T follicular helper cell (primary cell): ENCODE data around the gene FBRSL1.

Source experiments
- DNase-seq: peaks from one replicate; pipeline ENCODE4 v3.0.0-alpha.2; 2020; ENCODE audit warnings: low read depth

FBRSL1 gene

DNA sequence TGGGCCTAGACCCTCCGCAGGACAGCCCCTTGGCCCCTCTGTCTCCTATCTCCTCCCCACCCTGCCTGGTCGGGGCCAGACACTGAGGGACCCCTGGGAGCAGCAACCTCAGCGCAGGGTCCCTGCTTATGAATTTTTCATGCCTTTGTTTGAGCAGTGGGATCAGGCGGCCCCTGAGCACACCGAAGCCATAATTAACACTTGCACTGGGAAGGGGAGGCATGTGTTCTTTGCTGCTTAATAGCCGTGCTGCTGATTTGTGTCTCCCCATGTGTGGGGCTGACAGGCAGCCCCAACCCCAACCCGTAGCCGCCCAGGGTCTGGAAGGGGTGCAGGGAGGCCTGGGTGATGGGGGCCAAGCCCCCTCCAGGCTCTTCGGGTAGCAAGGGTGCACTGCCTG is 52.7 kb downstream of the FBRSL1 start:
- no peak for DNase-seq

DNA sequence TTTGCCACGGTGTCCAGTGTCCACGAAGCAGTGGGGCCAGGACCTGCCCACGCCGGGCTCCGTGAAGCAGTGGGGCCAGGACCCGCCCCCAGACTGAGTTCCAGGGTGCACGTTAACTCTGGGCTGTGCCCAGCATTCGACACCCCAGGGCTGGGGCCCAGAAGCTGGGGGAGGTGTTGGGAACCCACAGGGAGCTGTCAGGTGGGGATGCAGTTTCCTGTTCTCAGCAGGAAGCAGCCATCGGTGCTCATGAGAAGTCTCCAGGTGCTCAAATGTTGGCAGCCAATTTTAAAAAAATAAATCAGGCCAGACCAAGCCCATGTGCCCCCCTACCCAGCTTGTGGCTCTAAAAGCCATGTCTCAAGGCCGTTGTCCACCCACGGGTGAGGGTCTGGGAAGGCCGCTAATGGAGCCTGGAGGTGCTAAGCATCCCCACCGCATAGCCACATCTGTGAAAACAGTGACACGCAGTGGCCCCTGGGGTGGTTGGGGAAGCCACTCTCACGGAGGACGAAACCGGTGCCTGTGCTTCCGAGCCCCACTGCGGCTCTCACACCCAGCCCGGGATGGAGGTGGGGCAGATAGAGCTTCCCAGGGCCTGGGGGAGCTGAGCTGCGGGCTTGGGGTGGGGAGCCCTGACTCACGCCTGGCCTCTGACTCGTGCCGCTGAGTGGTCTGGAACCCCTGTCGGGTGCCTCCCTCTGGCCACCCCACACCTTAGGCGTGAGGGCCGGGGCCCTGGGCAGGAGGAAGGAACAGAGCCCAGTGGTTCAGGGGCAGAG is 53.5 kb downstream of the FBRSL1 start:
- no peak for DNase-seq

DNA sequence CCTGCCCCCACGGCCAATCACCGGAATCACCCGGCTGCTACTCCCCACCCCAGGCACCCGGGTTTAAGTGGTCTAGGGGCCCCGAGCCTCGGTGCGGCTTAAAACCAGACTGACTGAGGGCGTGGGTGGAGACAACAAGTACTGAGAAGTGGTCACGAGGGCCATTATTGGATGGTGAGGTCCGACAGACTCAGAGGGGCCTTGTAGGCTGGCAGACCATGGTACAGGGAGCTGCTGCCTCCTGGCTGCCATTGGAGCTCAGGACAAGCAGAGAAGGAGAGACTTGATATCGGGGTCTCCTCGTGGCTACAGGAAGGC is 54.1 kb downstream of the FBRSL1 start:
- no peak for DNase-seq

DNA sequence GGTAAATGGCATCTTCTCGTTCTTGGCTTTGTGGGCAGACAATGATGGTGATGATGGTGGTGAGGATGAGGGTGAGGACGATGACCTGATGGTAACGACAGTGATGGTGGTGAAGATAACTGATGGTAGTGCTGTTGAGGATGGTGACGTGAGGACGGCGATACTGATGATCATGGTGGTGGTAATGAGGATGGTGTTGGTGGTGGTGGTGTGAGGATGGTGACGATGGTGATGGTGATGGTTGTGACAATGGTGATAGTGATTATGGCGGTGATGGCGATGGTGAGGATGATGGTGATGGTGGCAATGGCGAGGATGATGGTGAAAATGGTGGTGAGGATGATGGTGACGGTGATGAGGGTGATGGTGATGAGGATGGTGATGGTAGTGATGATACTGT is 54.5 kb downstream of the FBRSL1 start:
- DNase-seq: no peak

DNA sequence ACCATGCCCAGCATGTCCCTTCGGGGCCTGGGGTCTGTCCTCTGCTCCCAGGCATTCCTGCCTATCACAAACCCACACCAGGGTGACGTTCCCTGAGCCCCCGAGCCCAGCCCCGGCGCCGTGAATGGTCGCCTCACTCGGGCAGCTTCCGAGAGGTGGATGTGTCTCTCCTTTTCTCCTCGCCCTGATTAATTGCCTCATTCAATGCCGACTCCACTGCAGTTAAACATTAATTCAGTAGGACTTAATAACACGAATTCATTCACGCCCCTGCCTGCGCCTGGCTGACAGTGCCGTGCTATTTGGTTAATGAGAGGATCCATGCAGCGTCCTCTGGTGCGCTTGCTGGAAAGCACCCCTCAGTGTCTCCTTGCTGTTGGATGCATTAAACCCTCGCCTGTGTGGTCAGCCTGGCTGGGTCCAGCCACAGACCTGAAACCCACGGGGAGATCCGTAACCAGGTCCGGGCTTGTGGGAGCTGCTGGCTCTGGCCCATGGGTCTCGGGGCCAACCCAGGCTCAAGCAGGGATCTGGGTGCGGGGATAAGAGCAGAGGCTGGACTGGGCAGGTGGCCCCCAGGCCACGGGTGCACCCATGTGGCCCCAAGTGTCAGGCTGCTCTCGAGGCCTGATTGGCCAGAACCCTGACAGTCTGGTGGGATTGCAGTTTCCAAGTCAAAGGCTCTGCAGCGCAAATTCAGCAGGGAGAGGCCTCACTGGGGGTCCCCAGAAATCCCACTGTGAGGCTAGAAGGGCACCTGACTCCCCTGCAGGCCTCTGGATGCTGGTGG is 55.4 kb downstream of the FBRSL1 start:
- DNase-seq: no peak

DNA sequence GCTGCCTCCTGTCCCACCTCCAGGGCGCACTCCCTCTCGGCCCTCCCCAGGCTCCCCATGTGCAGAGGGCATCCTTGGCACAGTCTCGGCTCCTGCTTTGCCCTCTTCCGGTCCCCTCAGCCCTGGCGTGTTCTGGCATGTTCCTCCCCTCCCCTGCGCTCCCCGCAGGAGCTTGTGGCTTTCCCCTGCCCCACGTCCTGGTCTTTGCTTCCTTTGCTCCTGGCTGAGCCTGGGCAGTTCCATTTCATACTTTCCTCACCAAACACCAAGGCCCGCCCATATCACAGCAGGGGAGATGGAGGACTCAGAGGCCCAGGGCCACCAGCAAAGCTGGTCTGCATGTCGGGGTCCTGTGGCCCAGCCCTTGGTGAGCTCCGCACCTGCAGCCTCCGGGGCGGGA is 56.0 kb downstream of the FBRSL1 start:
- no peak for DNase-seq

DNA sequence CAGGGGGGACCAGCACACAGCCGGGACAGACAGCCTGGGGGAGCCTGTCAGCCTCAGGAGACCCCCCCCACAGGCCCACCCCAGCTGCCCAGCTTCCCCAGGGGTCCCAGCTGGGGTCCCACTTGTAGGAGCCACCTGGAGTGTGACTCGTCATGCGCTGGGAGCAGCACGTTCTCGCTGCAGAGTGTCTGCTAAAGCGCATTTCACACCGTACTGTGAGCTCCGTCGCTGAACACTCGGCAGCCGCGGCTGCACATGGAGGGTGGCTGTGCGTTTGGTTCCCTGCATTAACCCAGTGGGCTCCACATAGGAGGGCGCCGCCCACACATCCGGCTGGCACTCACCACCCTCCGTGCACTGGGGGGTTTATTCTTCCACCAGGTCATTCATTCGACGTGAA is 56.7 kb downstream of the FBRSL1 start:
- DNase-seq: no peak

DNA sequence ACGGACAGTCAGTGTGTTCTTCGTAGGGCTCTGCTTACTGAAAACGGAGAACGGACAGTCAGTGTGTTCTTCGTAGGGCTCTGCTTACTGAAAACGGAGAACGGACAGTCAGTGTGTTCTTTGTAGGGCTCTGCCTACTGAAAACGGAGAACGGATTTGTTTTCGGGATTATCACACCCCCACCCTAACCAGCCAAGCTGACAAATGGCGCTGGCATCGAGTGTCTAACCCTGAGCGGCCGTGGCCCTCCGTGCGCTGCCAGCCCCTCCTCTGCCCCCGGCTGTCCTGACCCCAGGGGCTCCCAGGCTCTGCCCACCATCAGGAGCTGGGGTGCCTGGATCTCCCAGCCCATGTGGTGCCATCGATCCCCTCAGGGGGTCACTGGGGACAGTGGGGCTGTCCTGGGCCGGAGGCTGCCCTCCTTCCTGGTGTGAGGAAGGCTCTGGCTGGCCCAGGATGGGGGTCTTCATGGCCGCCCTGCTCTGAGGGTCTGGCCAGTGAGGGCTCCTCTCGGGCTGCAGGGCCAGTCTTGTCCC is 57.3 kb downstream of the FBRSL1 start:
- DNase-seq: no peak

DNA sequence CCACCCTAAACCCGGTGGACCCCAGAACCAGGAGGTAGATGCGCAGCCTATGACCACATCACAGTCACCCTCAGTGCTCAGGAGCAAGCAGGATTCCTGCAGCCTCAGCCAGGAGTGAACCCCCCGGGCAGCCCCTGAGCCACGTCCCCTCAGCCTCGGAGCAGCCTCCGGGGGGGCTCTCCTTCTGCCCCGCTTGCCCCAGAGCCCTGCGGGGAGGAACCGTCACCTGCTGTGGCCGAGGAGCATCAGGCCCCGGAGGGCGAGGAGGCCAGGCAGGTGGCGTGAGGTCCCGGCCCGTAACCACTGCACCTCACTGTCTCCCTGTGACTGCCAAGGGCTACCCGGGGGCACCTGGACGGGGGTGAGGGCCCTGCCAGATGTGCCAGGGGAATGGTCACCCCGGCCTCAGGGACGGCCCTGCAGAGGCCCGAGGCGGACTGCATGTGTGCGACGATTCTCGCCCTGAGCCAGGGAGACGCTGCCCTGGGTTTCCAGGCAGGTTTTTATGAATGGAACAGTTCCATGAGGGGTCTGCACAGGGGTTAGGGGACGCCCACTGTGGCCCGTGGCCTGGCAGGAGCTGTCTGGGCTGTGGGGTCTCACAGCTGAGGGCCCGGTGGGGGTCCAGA is 58.6 kb downstream of the FBRSL1 start:
- DNase-seq: no peak

DNA sequence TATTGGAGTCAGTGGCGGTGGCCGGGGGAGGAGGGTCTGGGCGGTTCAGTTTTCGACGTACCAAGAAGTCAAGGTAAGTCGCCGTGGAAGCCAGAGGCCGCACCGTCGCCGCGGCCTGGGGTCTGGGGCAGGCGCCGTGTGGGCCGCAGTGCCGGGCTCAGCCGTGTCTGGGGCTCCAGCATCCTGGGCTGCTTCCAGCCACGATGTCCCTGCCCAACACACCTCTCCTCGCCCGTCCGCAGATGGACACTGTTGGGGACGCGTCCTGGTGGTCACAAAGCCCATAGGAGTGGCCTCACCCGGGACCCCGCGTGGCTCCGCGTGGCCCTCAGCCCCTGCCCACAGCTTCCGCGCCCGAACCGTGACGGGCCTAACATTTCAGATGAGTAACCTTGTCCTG is 59.1 kb downstream of the FBRSL1 start:
- no peak for DNase-seq

DNA sequence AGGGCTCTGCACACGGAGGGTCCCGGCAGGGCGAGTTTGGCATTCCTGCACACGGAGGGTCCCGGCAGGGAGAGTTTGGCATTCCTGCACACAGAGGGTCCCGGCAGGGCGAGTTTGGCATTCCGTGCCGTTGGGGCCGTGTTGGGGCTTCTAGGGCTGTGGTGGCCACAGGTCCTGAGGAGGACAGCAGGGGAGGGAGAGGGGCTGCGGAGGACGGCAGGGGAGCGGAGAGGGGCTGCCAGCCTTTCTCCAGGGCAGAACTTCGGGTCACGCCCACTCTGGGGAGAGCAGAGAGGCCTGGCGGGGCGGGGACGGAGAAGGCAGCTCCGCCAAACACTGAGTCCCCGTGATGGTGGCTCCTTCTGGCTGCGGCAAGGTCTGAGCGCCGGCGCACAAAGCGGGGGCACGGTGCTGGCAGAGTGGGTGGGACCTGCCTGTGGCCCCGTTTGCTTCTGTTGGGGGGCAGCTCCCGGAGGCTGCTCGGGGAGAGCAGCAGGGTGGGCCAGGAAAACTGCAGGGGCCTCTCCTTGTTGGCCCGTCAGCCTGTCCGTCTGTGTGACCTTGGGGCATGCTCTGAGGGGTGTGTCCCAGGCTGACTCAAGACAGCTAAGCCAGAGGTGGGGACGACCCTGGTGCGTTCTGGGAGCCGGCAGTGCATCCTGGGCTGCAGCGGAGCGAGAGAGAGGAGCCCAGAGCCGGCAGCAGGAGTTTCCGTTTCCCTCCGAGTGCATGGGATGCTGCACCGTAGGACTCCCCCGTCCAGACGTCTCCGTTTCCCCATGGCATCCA is 60.3 kb downstream of the FBRSL1 start:
- DNase-seq: no peak

DNA sequence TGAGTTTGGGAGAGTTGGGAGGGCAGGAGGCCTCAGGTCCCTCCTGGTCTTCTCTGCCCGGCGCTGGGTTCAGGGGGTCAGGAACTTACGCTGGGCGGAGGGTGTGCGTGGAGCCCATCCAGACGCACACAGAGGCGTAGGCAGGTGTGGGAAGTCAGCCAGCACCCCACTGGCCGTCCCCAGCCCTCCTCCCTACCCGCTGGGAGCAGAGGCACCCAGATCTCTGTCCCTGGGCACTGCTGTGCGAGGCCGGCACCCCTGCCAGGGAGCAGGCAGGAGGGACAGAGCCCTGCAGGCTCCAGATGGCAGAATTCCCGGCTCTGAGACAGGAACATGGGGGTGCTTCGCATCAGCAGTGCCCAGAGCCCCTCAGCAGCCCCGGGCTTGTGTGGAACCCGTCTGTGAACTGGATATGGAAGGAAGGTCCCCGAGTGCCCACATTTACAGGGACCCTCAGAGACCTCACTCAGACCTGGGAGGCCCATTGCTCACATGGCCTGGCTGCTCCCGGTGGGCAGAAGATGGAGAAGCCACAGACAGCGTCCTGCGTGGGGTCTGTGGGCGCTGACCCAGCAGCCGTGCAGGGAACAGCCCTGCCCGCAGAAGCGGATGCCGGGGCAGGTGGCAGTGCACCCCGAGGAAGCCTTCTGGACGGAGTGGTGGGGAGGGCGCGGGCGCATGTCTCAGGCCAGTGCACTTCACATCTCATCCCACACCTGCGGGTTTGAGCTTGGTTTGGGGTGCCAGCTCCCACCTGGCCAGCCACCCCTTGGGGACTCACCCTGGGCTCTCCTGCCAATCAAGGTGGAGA is 61.1 kb downstream of the FBRSL1 start:
- DNase-seq: no peak

DNA sequence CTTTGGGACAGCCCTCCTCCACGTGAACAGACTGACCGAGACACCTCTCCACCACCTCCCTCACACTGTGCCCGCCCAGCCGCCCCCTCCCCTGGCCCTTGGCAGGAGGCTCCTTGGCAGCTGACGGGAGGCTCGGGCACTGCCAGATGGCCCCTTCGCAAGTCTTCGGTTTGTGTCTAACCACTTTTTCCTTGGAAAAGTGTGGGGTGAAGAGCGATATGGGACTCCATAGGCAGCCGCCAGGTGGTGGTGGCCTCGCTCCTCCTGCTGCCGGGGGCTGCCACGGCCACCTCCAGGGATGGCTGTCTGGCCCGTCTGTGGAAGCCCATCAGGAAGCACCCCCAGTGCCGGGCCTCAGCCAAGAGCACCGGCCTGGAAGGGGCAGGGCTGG is 61.7 kb downstream of the FBRSL1 start:
- no peak for DNase-seq

DNA sequence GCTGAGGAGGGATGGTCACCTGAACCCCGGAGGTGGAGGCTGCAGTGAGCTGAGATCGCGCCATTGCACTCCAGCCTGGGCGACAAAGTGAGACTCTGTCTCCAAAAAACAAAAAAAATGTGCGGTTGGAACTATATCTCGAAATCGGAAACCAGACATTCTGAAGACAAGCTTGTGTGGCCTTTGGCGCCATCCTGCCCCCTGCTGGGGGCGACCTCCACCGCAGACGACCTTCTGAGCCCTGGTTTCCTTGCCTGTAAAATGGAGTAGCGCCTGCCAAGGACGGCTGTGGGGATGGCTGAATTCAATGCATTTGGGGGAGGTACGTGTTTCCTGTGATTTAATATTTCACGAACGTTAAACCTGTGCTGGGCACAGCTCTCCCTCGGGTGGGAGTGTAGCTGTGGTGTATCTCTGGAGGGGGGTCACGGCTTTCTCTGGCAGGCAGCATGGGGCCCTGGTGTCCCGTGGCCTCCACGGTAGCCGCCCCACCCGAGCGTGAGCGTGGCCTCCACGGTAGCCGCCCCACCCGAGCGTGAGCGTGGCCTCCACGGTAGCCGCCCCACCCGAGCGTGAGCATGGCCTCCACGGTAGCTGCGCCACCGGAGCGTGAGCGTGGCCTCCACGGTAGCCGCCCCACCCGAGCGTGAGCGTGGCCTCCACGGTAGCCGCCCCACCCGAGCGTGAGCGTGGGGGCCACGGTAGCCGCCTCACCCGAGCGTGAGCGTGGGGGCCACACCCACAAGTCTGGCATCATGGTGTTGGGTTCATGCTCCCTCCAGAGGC is 65.1 kb downstream of the FBRSL1 start:
- DNase-seq: no peak

DNA sequence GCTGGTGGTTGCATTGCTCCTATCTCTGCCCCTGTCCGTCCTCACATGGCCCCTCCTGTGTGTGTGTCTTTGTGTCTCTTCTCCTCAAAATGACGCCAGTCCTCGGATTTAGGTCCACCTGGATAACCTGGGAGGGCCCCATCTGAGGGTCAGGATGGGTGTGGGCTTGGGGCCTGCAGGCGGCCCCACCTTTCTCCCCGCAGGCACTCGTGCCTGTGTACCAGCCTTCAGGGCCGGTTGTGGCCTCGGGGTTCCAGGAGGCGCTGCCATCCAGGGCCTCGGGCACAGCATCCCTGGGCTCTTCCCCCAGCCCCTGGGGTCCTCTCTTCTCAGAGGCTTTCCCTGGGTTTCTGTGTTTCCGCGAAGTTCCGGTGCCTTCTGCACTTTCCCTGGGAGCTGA is 65.7 kb downstream of the FBRSL1 start:
- no peak for DNase-seq

DNA sequence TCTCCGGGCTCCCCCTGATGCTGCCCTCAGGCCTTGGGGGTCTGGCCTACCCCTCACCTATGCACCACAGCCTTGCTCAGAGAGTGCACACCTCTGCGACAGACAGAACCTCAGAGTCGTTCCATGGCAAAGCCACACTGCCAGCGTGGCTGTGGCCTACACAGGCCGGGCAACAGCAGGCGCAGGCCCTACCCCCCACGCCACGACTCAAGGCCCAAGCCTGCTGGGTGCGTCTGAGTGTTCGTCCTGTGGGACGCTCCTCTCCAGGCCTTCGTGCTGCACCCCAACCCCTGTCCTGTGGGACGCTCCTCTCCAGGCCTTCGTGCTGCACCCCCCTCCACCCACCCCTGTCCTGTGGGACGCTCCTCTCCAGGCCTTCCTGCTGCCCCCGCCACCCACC is 66.3 kb downstream of the FBRSL1 start:
- no peak for DNase-seq

DNA sequence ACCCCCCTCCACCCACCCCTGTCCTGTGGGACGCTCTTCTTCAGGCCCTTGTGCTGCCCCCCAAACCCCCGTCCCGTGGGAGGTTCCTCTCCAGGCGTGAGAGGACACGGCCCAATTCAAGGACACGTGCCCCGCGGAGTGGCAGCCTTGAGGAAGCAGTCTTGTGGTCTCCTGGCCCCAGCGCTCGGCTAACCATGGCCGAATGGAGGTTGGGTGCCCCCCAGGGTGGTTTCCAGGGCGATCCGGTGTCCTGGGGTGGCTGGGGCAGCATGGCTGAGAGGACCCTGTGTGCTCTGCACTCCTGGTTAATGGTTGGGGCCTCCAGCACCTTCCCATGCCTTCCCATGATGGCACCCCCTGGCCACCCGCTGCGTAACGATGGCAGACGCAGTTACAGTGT is 66.8 kb downstream of the FBRSL1 start:
- DNase-seq: no peak

DNA sequence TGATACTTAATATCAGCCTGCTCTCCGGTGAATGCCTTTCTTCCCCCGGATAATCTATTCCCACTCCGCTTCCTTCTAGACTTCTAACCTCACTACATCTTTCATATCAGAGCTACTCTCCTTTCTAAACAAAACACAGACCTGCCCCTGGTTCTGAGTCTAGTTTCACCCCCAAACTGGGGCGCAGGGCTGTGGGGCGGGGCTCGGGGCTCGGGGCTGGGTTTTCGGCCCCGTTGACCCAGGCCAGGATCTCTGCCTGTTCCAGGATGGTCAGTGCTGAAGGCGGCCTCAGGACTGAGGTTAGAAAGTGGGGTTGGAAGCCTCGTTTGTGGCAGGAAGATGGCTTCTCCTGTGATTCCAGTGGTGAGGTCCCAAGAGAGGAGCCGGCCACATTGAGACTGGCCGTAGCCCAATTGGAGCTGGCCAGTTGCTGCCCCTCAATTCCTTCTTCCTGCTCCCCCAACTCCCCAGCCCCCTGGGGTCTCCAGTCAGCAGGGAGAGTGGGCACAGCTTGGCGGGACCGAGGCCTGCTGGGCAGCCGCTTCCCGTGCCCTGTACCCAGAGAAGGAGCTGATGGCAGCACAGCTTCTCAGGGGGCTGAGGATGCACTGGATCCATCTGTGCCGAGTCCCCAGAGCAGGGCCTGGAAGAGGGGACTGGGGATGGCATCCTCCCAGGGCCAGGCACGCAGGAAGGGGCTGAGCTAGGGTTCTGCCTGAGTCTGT is 67.5 kb downstream of the FBRSL1 start:
- DNase-seq: no peak

DNA sequence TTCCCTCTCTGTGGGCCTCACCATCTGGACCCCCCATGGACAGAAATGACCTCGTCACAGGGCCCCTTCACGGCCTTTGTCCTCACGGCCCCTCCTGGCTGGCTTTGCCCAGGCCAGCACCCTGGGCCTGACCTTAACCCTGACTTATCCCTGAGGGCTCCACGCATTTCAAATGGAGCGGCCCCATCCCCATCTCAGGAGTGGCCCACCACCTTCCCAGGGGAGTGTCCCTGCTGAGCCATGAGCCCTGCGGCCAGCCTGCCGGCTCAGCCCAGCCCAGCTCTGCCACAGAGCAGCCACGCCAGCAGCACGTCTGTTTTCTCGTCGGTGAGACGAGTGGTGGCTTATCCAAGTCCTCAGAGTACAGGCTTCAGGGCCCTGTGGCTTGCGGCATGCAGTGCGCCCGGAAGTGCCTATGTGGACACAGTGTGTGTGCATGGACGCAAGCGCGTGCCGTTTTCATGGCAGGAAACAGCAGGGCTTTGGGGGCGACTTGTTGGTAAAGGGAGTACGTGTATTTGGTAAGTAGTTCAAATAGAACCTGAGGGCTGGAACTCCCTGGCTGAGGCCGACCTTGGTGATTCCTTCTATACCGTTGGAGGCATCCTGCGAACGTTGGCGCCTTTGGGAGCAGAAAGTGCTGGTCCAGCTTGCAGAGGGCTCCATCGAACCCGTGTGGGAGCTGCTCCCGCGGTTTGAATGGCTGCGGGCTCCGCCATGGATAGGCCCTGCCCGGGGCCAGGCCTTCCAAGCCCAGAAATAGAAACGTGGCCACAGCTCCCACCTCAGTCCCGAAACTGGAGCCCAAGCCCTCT is 68.3 kb downstream of the FBRSL1 start:
- DNase-seq: no peak
